CD8-positive, alpha-beta memory T cell (primary cell): ENCODE data around the gene IFITM5. TPM values are rescaled to one million over a fixed set of nuclear protein-coding genes. Genes with fewer than 3 reads are reported as not detected.

Source experiments
- CTCF ChIA-PET: fragments of 350-600 bp; sonication (Branson Sonifier 250); formaldehyde crosslinking; loops from one replicate; lab custom pipeline; 2021; ENCODE audit warnings: antibody characterized with exemption; lab: Charles Lee
- POLR2A ChIA-PET: fragments of 350-600 bp; sonication (Branson Sonifier 250); formaldehyde crosslinking; loops from one replicate; lab custom pipeline; 2021; ENCODE audit warnings: antibody characterized with exemption; lab: Charles Lee
- DNase-seq, 5 donors: peaks; one replicate each; pipeline versions ENCODE4 v3.0.0 to v3.0.0-alpha.2; 2020 to 2022; ENCODE audit warnings: mixed read lengths in 1 of 5
- H3K27ac ChIP-seq: one replicate; pipeline ENCODE4 v1.7.0; 2013; ENCODE audit warnings: low read depth, mild to moderate bottlenecking, low read length, moderate library complexity
- H3K27me3 ChIP-seq: 2 replicates; pipeline ENCODE4 v1.7.0; 2013; ENCODE audit warnings: low read length, mild to moderate bottlenecking; ENCODE audit not compliant: insufficient read depth, poor library complexity, severe bottlenecking
- H3K36me3 ChIP-seq: 2 replicates; pipeline ENCODE4 v1.7.0; 2013; ENCODE audit warnings: mild to moderate bottlenecking, low read length, moderate library complexity; ENCODE audit not compliant: insufficient read depth
- H3K4me1 ChIP-seq: 2 replicates; pipeline ENCODE4 v1.7.0; 2013; ENCODE audit warnings: mild to moderate bottlenecking, low read length, moderate library complexity; ENCODE audit not compliant: insufficient read depth
- H3K4me3 ChIP-seq: 2 replicates; pipeline ENCODE4 v1.7.0; 2013; ENCODE audit warnings: mild to moderate bottlenecking, low read length
- H3K9me3 ChIP-seq: 2 replicates; pipeline ENCODE4 v1.7.0; 2013; ENCODE audit warnings: mild to moderate bottlenecking, low read length
- H3K27ac Mint-ChIP-seq, 8 donors: one replicate each; pipeline ENCODE4 v1.8.0; 2020 to 2021; ENCODE audit warnings: mixed read lengths in 8 of 8, mild to moderate bottlenecking in 6 of 8, inconsistent platforms in 3 of 8, moderate library complexity in 3 of 8
- H3K27me3 Mint-ChIP-seq, 2 donors: one replicate each; pipeline ENCODE4 v1.8.0; 2020 to 2021; ENCODE audit warnings: mixed read lengths in 2 of 2, mild to moderate bottlenecking in 1 of 2, moderate library complexity in 1 of 2
- H3K36me3 Mint-ChIP-seq, 3 donors: one replicate each; pipeline ENCODE4 v1.8.0; 2020 to 2021; ENCODE audit warnings: mixed read lengths in 3 of 3, inconsistent platforms in 1 of 3, mild to moderate bottlenecking in 1 of 3
- H3K4me1 Mint-ChIP-seq, 3 donors: one replicate each; pipeline ENCODE4 v1.8.0; 2020 to 2021; ENCODE audit warnings: mixed read lengths in 3 of 3, inconsistent platforms in 1 of 3, mild to moderate bottlenecking in 1 of 3
- H3K4me3 Mint-ChIP-seq, 7 donors: one replicate each; pipeline ENCODE4 v1.8.0; 2020 to 2021; ENCODE audit warnings: mixed read lengths in 7 of 7, mild to moderate bottlenecking in 6 of 7, moderate library complexity in 4 of 7, inconsistent platforms in 2 of 7
- H3K9me3 Mint-ChIP-seq, 5 donors: one replicate each; pipeline ENCODE4 v1.8.0; 2020 to 2022; ENCODE audit warnings: mixed read lengths in 5 of 5, mild to moderate bottlenecking in 3 of 5, moderate library complexity in 2 of 5, inconsistent platforms in 1 of 5
- polyA plus RNA-seq: library from polyadenylated mRNA; unstranded; fragments of 300-500 nt; fragmentation: Illumina TruSeq; gene quantifications from one replicate; pipeline ENCODE4 v1.2.3, GENCODE V29; 2021
- total RNA-seq, 2 experiments: library from RNA; stranded (reverse); gene quantifications; one replicate each; pipeline ENCODE4 v1.2.3, GENCODE V29; 2021

IFITM5 gene
- total RNA-seq: not detected
- polyA plus RNA-seq: not detected

DNA sequence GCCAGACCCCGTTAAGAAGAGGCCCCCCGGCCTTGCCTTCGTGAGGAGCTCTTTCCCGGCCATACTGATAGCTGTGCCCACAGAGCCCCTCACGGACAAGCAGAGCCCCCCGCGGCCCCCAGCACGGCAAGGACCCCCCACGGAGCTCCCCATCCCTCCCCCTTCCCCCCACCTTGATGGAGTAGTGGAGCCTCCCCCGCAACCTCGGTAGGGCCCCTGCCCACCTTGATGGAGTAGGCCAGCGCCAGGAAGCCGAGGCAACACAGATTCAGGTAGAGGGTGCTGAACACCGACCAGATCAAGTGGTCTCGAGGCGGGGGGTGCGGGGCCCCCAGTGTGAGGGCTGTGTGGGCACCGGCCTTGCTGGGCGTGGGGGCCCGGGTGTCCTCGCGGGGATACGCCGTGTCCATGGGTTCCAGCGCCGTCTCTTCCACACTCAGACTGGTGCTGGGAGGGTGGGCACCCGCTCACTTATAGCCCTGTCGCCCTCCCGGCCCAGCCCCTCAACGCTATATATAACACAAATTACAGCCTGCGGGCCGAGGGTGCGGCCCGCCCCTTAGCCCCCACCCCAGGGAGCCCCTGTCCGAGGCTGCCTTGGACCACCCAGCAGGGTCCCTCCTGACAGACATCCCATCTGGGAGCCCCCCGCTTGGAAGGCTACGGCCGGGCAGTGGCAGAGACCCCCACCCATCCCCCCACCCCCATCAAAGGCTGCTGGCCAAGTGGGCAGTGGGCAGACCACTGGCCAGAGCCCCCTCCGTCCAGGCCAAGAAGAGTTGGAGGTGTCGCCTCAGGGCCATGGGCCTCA is at the start of gene IFITM5:
Gene IFITM5, minus strand, starts transcription at position 446 of the 811 bp plus-strand sequence. Its CDS starts 36 bp downstream, at position 410.
- Histone ChIP-seq H3K9me3 (no peaks in the 10 kb centered on the region), H3K36me3 (no peaks in the 10 kb centered on the region), H3K4me3 (no peak within 1 kb of the TSS), H3K4me1 (peaks cover 20% of the 10 kb centered on the region), H3K27me3 (no peaks in the 10 kb centered on the region), H3K27ac (peak within 1 kb of the TSS; percentile 24)
- ChIA-PET CTCF (interaction anchor here (1.8 to 2.2 kb wide), 3 partner anchors 18 to 49 kb away, joined by 5 to 11 read pairs (median 7); no protein-coding TSS in a partner anchor), POLR2A (interaction anchor here (0.7 to 1.8 kb wide), 2 partner anchors 10 to 92 kb away, joined by 3 to 9 read pairs; partner anchors contain the start of genes BET1L and PGGHG)
- no peaks in the 10 kb centered on the region for H3K9me3 Mint-ChIP-seq
- peak within 1 kb of the TSS in 2 of 8 donors; percentile 0 to 63 for H3K27ac Mint-ChIP-seq
- peak in 1 of 5 donors; percentile 49 for DNase-seq
- peaks cover 0 to 12% (median 0%) of the 10 kb centered on the region in 3 donors for H3K36me3 Mint-ChIP-seq
- H3K4me3 Mint-ChIP-seq: no peak within 1 kb of the TSS
- H3K4me1 Mint-ChIP-seq: peaks cover 22 to 41% (median 23%) of the 10 kb centered on the region in 3 donors
- H3K27me3 Mint-ChIP-seq: peaks cover 0 to 5% of the 10 kb centered on the region in 2 donors

DNA sequence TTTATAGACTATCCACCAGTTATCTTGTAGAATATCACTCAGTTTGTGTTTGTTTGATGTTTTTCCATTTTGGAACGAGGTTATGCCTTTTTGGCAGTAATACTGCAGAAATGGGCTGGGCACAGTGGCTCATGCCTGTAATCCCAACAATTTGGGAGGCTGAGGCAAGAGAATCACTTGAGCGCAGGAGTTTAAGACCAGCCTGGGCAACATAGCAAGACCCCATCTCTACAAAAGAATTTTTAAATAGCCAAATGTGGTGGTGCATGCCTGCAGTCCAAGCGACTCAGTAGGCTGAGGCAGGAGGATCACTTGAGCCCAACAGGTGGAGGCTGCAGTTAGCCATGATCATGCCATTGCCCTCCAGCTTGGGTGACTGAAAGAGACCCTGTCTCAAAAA is 47.2 kb upstream of the IFITM5 start:
- H3K4me3 Mint-ChIP-seq: no peak overlapping the region
- H3K4me1 Mint-ChIP-seq: peaks cover 18 to 21% (median 18%) of the 10 kb centered on the region in 3 donors
- no peak overlapping the region for H3K4me3 ChIP-seq
- no peak for DNase-seq
- CTCF ChIA-PET: interaction anchor here (1.2 kb wide), 1 partner anchor 8 kb away, joined by 3 read pairs; no protein-coding TSS in a partner anchor
- H3K9me3 ChIP-seq: no peaks in the 10 kb centered on the region
- H3K9me3 Mint-ChIP-seq: no peaks in the 10 kb centered on the region
- no peak overlapping the region for H3K27ac ChIP-seq
- peaks cover 0 to 2% (median 0%) of the 10 kb centered on the region in 3 donors for H3K36me3 Mint-ChIP-seq
- POLR2A ChIA-PET: interaction anchor here (0.7 kb wide), 1 partner anchor 37 kb away, joined by 9 read pairs; no protein-coding TSS in a partner anchor
- H3K4me1 ChIP-seq: peaks cover 18% of the 10 kb centered on the region
- peaks cover 0 to 1% of the 10 kb centered on the region in 2 donors for H3K27me3 Mint-ChIP-seq
- H3K27ac Mint-ChIP-seq: peak overlapping the region in 1 of 8 donors; percentile 32
- no peaks in the 10 kb centered on the region for H3K27me3 ChIP-seq
- no peaks in the 10 kb centered on the region for H3K36me3 ChIP-seq

DNA sequence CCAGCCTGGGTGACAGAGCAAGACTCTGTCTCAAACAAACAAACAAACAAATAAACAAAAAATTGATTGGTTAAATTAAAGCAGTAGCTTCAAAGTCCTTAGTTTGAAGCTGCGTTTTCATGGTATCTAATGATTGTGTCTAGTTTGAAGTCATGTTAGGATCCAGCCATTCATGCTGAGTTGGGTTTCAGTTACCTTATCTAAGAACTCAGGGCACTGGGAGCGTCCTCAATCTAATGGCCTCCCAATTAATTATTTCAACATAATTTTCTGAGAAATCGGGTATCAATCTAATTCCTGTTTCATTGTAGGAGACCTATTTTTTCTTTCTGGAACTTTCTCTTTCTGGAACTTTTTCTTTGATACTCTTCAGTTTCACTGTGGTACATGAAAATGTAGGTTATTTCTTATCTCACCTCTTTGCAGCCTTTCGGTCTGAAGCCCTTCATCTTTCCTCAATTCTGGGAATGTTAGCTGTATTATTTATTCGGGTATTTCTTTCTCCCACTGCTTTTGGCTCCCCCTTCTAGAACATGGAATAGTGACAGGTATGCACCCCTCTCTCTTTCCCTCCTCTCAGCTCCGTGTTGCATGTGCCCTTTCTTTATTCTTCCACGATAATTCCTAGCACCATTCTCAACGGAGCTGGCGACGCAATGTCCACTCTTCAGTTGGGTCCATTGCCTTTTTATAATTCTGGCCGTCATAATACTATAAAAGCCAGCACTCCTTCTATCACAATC is 45.7 kb upstream of the IFITM5 start:
- Mint-ChIP-seq H3K4me3 (no peak overlapping the region), H3K36me3 (peaks cover 0 to 2% (median 0%) of the 10 kb centered on the region in 3 donors), H3K27ac (peak overlapping the region in 1 of 8 donors; percentile 38), H3K4me1 (peaks cover 5 to 11% (median 6%) of the 10 kb centered on the region in 3 donors), H3K9me3 (no peaks in the 10 kb centered on the region), H3K27me3 (peaks cover 0 to 3% of the 10 kb centered on the region in 2 donors)
- Histone ChIP-seq H3K36me3 (no peaks in the 10 kb centered on the region), H3K4me3 (no peak overlapping the region), H3K27ac (no peak overlapping the region), H3K4me1 (peaks cover 7% of the 10 kb centered on the region), H3K9me3 (no peaks in the 10 kb centered on the region), H3K27me3 (no peaks in the 10 kb centered on the region)
- ChIA-PET POLR2A (no interaction called here), CTCF (interaction anchor here (0.8 to 1.2 kb wide), 2 partner anchors 10 kb away, joined by 3 to 4 read pairs; no protein-coding TSS in a partner anchor)
- DNase-seq: no peak

DNA sequence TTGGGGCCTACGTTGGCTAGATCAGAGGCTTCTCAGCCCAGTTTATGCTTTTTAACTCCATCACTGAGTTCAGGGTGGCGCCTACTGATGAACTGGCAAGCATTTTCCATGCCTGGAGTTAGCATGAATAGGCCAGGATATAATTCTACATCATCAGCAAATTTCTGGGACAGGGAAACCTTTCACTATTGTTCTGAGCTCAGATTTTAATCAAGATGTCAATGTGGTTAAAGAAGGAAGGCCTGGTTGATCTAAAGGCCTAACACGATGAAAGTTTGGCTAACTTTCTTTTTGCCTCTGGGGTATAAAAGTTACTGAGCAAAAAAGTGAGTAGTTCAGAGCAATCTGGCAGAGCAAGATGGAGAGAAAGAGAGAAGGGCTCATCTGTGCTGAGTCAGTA is 43.0 kb upstream of the IFITM5 start:
- Histone ChIP-seq H3K4me3 (no peak overlapping the region), H3K9me3 (no peaks in the 10 kb centered on the region), H3K27me3 (no peaks in the 10 kb centered on the region), H3K4me1 (peaks cover 11% of the 10 kb centered on the region), H3K36me3 (no peaks in the 10 kb centered on the region), H3K27ac (no peak overlapping the region)
- Mint-ChIP-seq H3K27me3 (peaks cover 0 to 3% of the 10 kb centered on the region in 2 donors), H3K4me3 (no peak overlapping the region), H3K9me3 (no peaks in the 10 kb centered on the region), H3K27ac (peak overlapping the region in 4 of 8 donors; percentile 36 to 48 (median 46)), H3K36me3 (peaks cover 0 to 2% (median 0%) of the 10 kb centered on the region in 3 donors), H3K4me1 (peaks cover 5 to 11% (median 5%) of the 10 kb centered on the region in 3 donors)
- POLR2A ChIA-PET: interaction anchor here (0.5 to 1.2 kb wide), 2 partner anchors 12 to 13 kb away, joined by 3 to 5 read pairs; no protein-coding TSS in a partner anchor
- CTCF ChIA-PET: interaction anchor here (0.8 kb wide), 1 partner anchor 25 kb away, joined by 3 read pairs; no protein-coding TSS in a partner anchor
- no peak for DNase-seq

DNA sequence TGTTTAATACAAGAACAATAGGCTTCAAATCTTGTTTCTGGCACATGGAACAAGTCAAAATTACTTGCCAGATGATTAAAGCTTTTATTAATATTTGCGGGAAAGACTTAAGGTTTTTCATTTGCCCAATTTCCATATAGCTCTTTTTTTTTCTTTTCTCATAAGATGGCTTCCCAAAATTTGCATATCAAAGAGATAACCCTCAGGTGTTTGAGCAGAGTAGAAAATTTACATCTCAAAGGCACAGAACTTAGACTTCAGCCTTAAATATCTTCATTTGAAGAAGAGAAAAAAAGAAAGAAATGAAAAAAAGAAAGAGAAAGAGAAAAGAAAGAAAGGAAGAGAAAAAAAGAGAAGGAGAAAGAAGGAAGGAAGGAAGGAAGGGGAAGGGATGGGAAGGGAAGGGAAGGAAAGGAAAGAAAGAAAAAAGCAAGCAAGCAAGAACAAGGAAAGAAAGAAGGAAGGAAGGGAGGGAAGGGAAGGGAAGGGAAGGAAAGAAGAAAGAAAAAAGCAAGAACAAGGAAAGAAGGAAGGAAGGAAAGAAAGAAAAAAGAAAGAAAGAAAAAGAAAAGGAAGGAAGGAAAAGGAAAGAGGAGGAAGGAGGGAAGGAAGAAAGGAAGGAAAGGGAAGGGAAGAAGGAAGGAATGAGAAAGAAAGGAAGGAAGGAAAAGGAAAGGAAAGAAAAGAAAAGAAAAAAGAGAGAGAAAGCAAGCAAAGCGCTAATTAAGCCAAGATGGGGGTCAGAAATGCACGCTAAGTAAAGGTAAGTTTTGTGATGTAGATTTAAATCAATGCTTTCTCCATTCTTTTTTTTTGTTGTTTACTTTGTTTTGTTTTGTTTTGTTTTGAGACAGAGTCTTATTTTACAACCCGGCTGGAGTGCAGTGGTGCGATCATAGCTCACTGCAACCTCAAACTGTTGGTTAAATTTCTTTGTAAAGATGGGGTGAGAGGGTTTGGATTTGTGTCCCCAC is 41.5 kb upstream of the IFITM5 start:
- H3K36me3 ChIP-seq: no peaks in the 10 kb centered on the region
- Mint-ChIP-seq H3K27ac (peak overlapping the region in 1 of 8 donors; percentile 54), H3K9me3 (no peaks in the 10 kb centered on the region), H3K4me1 (peaks cover 11 to 23% (median 14%) of the 10 kb centered on the region in 3 donors), H3K36me3 (no peaks in the 10 kb centered on the region), H3K4me3 (no peak overlapping the region), H3K27me3 (peaks cover 0 to 3% of the 10 kb centered on the region in 2 donors)
- H3K4me3 ChIP-seq: no peak overlapping the region
- H3K27me3 ChIP-seq: no peaks in the 10 kb centered on the region
- H3K27ac ChIP-seq: no peak overlapping the region
- no peak for DNase-seq
- CTCF ChIA-PET: interaction anchor here (0.7 to 3.7 kb wide), 4 partner anchors 13 to 110 kb away, joined by 3 to 25 read pairs (median 3); no protein-coding TSS in a partner anchor
- no peaks in the 10 kb centered on the region for H3K9me3 ChIP-seq
- peaks cover 22% of the 10 kb centered on the region for H3K4me1 ChIP-seq
- POLR2A ChIA-PET: interaction anchor here (1.2 kb wide), 1 partner anchor 13 kb away, joined by 3 read pairs; no protein-coding TSS in a partner anchor

DNA sequence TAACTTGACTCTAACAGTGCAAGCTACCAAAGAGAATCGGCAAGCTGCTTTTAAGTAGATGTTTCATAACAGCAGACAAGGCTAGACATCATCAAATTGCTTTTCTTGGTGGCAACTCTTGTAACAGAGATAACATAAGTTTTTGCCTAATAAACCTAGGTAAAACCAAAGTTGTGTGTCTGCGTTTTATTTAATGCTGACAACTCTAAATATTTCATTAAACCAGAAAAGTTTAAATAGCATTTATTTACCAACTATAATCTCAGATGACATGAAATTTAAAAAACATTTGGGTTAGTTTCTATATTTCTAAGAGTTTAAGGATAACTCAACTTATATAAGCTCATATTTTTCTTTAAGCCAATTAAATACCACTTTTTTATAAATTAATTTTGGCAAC is 40.6 kb upstream of the IFITM5 start:
- H3K4me3 ChIP-seq: no peak overlapping the region
- no peaks in the 10 kb centered on the region for H3K36me3 Mint-ChIP-seq
- no peak overlapping the region for H3K4me3 Mint-ChIP-seq
- ChIA-PET CTCF (interaction anchor here (0.5 to 3.7 kb wide), 7 partner anchors 10 to 111 kb away, joined by 3 to 25 read pairs (median 4); no protein-coding TSS in a partner anchor), POLR2A (no interaction called here)
- no peaks in the 10 kb centered on the region for H3K9me3 ChIP-seq
- no peaks in the 10 kb centered on the region for H3K36me3 ChIP-seq
- no peaks in the 10 kb centered on the region for H3K9me3 Mint-ChIP-seq
- no peak for DNase-seq
- no peaks in the 10 kb centered on the region for H3K27me3 ChIP-seq
- H3K27me3 Mint-ChIP-seq: peaks cover 0 to 3% of the 10 kb centered on the region in 2 donors
- peaks cover 10 to 24% (median 14%) of the 10 kb centered on the region in 3 donors for H3K4me1 Mint-ChIP-seq
- no peak overlapping the region for H3K27ac Mint-ChIP-seq
- peaks cover 22% of the 10 kb centered on the region for H3K4me1 ChIP-seq
- H3K27ac ChIP-seq: no peak overlapping the region

DNA sequence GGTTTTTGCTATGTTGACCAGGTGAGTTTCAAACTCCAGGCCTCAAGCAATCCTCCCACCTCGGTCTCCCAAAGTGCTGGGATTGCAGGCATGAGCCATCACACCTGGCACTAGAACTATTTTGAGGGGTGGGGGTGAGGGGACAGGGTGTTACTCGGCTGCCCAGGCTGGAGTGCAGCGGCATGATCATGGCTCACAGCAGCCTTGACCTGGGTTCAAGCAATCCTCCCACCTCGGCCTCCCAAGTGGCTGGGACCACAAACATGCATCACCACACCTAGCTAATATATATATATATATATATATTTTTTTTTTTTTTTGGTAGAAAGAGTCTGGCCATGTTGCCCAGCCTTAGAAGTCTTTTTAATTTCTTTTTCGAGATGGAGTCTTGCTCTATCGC is 38.4 kb upstream of the IFITM5 start:
- Histone ChIP-seq H3K9me3 (no peaks in the 10 kb centered on the region), H3K4me1 (peaks cover 22% of the 10 kb centered on the region), H3K36me3 (no peaks in the 10 kb centered on the region), H3K27ac (no peak overlapping the region), H3K27me3 (no peaks in the 10 kb centered on the region), H3K4me3 (no peak overlapping the region)
- Mint-ChIP-seq H3K4me3 (no peak overlapping the region), H3K36me3 (no peaks in the 10 kb centered on the region), H3K27me3 (peaks cover 0 to 3% of the 10 kb centered on the region in 2 donors), H3K27ac (no peak overlapping the region), H3K4me1 (peaks cover 14 to 24% (median 17%) of the 10 kb centered on the region in 3 donors), H3K9me3 (no peaks in the 10 kb centered on the region)
- DNase-seq: no peak
- ChIA-PET POLR2A (no interaction called here), CTCF (interaction anchor here (3.7 kb wide), 1 partner anchor 16 kb away, joined by 25 read pairs; no protein-coding TSS in a partner anchor)
